HepG2 (cell line): Measurements from ENCODE around the gene PIK3R4. TPM values are rescaled to one million over a fixed set of nuclear protein-coding genes. Genes with fewer than 3 reads are reported as not detected.

Source experiments
- ATAC-seq: fragments of 200-7000 bp; cut with Tn5 transposase; 3 replicates; pipeline ENCODE4 v1.9.1; 2020; ENCODE audit warnings: mild to moderate bottlenecking, moderate library complexity
- BruUV-seq: library from RNA; stranded (reverse); fragments of 400-500 nt; replicated peaks from 2 replicates; lab custom pipeline; 2021; lab: Mats Ljungman, UMichigan
- CTCF ChIA-PET: fragments of 300-600 bp; formaldehyde crosslinking; extraction: SDS; loops from one replicate; lab custom pipeline; 2021; ENCODE audit warnings: low total read pairs, inconsistent platforms, low intra/inter-chr PET ratio; lab: Yijun Ruan, JAX
- POLR2A ChIA-PET: fragments of 350-600 bp; sonication (Branson Sonifier 250); formaldehyde crosslinking; loops from one replicate; lab custom pipeline; 2020; ENCODE audit warnings: antibody characterized with exemption, inconsistent platforms; lab: Yijun Ruan, JAX
- DNase-seq: peaks from one replicate; pipeline ENCODE4 v3.0.0-alpha.2; 2015; ENCODE audit warnings: low spot score
- FAIRE-seq: peaks from 3 replicates; lab custom pipeline; 2011; peaks lifted over from hg19 to GRCh38; lab: Jason Lieb, UNC
- H2AFZ ChIP-seq: one replicate; pipeline ENCODE4 v1.6.1; 2011; ENCODE audit warnings: low read length, inconsistent platforms
- H3K27ac ChIP-seq: fragments of 300-600 bp; 3 replicates; pipeline ENCODE4 v1.8.0; 2011; ENCODE audit warnings: mixed run types, mild to moderate bottlenecking, mixed read lengths, low read length, inconsistent platforms; ENCODE audit not compliant: insufficient read depth; ENCODE audit errors: extremely low read length
- H3K27me3 ChIP-seq, 2 experiments: fragments of 200-600 bp in 1 of 2; 2 replicates in 1 of 2; 3 replicates in 1 of 2; pipeline versions ENCODE4 v1.6.0 to v1.8.0; 2011; ENCODE audit warnings: low read length in 2 of 2, mild to moderate bottlenecking in 2 of 2, moderate library complexity in 2 of 2, inconsistent platforms in 1 of 2; ENCODE audit not compliant: insufficient read depth in 2 of 2, control insufficient read depth in 1 of 2
- H3K36me3 ChIP-seq, 2 experiments: fragments of 200-600 bp in 1 of 2; replicated peaks in 1 of 2; 2 replicates in 1 of 2; 3 replicates in 1 of 2; pipeline versions ENCODE4 v1.5.1 to v1.8.0; 2011; ENCODE audit warnings: low read length in 2 of 2, inconsistent platforms in 1 of 2; ENCODE audit not compliant: insufficient read depth in 2 of 2, control insufficient read depth in 1 of 2
- H3K4me1 ChIP-seq: 2 replicates; pipeline ENCODE4 v1.5.1; 2012; ENCODE audit warnings: low read length, inconsistent platforms; ENCODE audit not compliant: insufficient read depth
- H3K4me2 ChIP-seq: 2 replicates; pipeline ENCODE4 v1.6.0; 2011; ENCODE audit warnings: low read depth, low read length, inconsistent platforms
- H3K4me3 ChIP-seq, 3 experiments: fragments of 200-600 bp in 1 of 3; sonication (generic), shearing (Covaris generic) in 1 of 3; replicated peaks in 1 of 3; 2 replicates each; pipeline ENCODE4 v1.5.1; 2011 to 2016; ENCODE audit warnings: low read length in 3 of 3, inconsistent platforms in 2 of 3, low read depth in 2 of 3, mild to moderate bottlenecking in 2 of 3, control low read depth in 1 of 3, mixed read lengths in 1 of 3; ENCODE audit not compliant: insufficient read depth in 1 of 3
- H3K79me2 ChIP-seq: one replicate; pipeline ENCODE4 v1.6.1; 2011; ENCODE audit warnings: low read length, inconsistent platforms; ENCODE audit not compliant: insufficient read depth
- H3K9ac ChIP-seq: 2 replicates; pipeline ENCODE4 v1.6.0; 2011; ENCODE audit warnings: mild to moderate bottlenecking, low read depth, low read length, inconsistent platforms; ENCODE audit not compliant: insufficient read depth
- H3K9me3 ChIP-seq: 2 replicates; pipeline ENCODE4 v1.5.1; 2012; ENCODE audit warnings: mild to moderate bottlenecking, low read length
- H4K20me1 ChIP-seq: 2 replicates; pipeline ENCODE4 v1.6.0; 2011; ENCODE audit warnings: inconsistent platforms, mild to moderate bottlenecking, low read length, moderate library complexity; ENCODE audit not compliant: insufficient read depth
- ARID4A ChIP-seq: sonication (generic); formaldehyde crosslinking; IDR thresholded peaks from 2 replicates; pipeline ENCODE4 v1.5.0; 2020; ENCODE audit warnings: mild to moderate bottlenecking, missing genetic modification reagents, borderline replicate concordance
- BRCA1 ChIP-seq: sonication (generic); formaldehyde crosslinking; IDR thresholded peaks from 2 replicates; pipeline ENCODE4 v1.4.0; 2020; ENCODE audit warnings: missing genetic modification reagents
- THAP8 ChIP-seq: sonication (generic); formaldehyde crosslinking; IDR thresholded peaks from 2 replicates; pipeline ENCODE4 v1.5.1; 2020; ENCODE audit warnings: missing genetic modification reagents, mild to moderate bottlenecking, borderline replicate concordance
- WGBS: methylation state at CpG from one replicate; pipeline ENCODE4 v1.1.6; 2017; ENCODE audit warnings: low lambda C conversion rate; 5-methylcytosine and 5-hydroxymethylcytosine counted together
- in situ Hi-C: cut with HindIII; loops from 2 replicates; pipeline ENCODE4 v1.10.0; 2017; ENCODE audit warnings: low pct_unique_long_range_greater_than_20kb; ENCODE audit not compliant: extremely low pct_ligation_motif_present
- intact Hi-C: fragments of 100-400 bp; cut with micrococcal nuclease; formaldehyde crosslinking; loops from one replicate; pipeline ENCODE4 v1.10.0; 2022; ENCODE audit not compliant: unreplicated experiment
- polyA plus RNA-seq, 8 experiments: library from polyadenylated mRNA; depleted of rRNA in 3 of 8; stranded (reverse) in 7 of 8; unstranded in 1 of 8; fragments of >200 nt; fragmentation: Illumina TruSeq in 4 of 8; extraction: Trizol in 4 of 8; gene quantifications; 2 replicates each; pipeline versions ENCODE4 v1.2.1 to v1.2.3, GENCODE V29; 2011 to 2016; ENCODE audit warnings: low read depth in 4 of 8, missing spikeins in 1 of 8, mixed read lengths in 1 of 8; ENCODE audit not compliant: insufficient read depth in 1 of 8
- total RNA-seq, 5 experiments: library from RNA; depleted of rRNA; stranded (reverse); fragments of >200 nt; fragmentation: Illumina TruSeq; extraction: Trizol; gene quantifications; 2 replicates each; pipeline ENCODE4 v1.2.3, GENCODE V29; 2016; ENCODE audit warnings: low read depth in 1 of 5

Gene PIK3R4
- total and polyA plus RNA-seq, 2 of the 13 experiments (the other 11 are each of a cell fraction or from before 2014, with no cell fraction given) = 22.4 to 26.0 TPM

- TF ChIP-seq ARID4A (CRISPR knock-in tag) (no peak), THAP8 (CRISPR knock-in tag) (no peak)
Measured at GRCh38 chr3:130687327-130687726, 59.3 kb downstream of the PIK3R4 start (continued).

GRCh38 chr3:130686833-130687232, 59.8 kb downstream of the PIK3R4 start:
- no peak overlapping the region for H3K4me2 ChIP-seq
- peaks cover 16 to 49% of the 10 kb centered on the region in 2 experiments for H3K36me3 ChIP-seq
- DNase-seq (no peak), FAIRE-seq (no peak), ATAC-seq (no peak)
- no peak overlapping the region for H3K4me3 ChIP-seq
- in situ Hi-C loops = no loop called here
- BruUV-seq = no TSS peak
- H3K79me2 ChIP-seq = no peaks in the 10 kb centered on the region
- no peaks in the 10 kb centered on the region for H3K27me3 ChIP-seq
- no peaks in the 10 kb centered on the region for H3K9me3 ChIP-seq
- no peak overlapping the region for H3K27ac ChIP-seq
- no peak overlapping the region for H2AFZ ChIP-seq
- intact Hi-C loops = no loop called here
- H3K4me1 ChIP-seq = no peaks in the 10 kb centered on the region
- H3K9ac ChIP-seq = no peak overlapping the region
- 100% methylated on average over 1 of the region's 1 CpG for WGBS
- no peaks in the 10 kb centered on the region for H4K20me1 ChIP-seq
- CTCF ChIA-PET = no interaction called here
- TF ChIP-seq BRCA1 (CRISPR knock-in tag) = no peak
- TF ChIP-seq, all 625 proteins: peak for 0
- POLR2A ChIA-PET = no interaction called here
